HL-60 (cell line): ENCODE measurements around the gene NPHS2.

Experiments used
- DNase-seq, 2 experiments: peaks; one replicate each; pipeline ENCODE4 v3.0.0-alpha.2; 2010 to 2020; ENCODE audit warnings: low read depth in 1 of 2, low spot score in 1 of 2
- H3K27ac ChIP-seq: fragments of 250-450 bp; sonication (Bioruptor Pico); replicated peaks from 2 replicates; pipeline ENCODE4 v1.5.1; 2020; ENCODE audit warnings: mild to moderate bottlenecking, moderate library complexity
- H3K27me3 ChIP-seq: fragments of 250-450 bp; sonication (Bioruptor Pico); 2 replicates; pipeline ENCODE4 v1.5.1; 2021; ENCODE audit warnings: mild to moderate bottlenecking, moderate library complexity; ENCODE audit not compliant: insufficient read depth, poor library complexity, severe bottlenecking
- H3K4me3 ChIP-seq: replicated peaks from 2 replicates; pipeline ENCODE4 v1.5.1; 2011; ENCODE audit warnings: mild to moderate bottlenecking, control low read depth, low read length; ENCODE audit not compliant: insufficient read depth
- GABPA ChIP-seq: IDR thresholded peaks from 2 replicates; pipeline ENCODE4 v1.6.1; 2012; ENCODE audit warnings: low read depth
- POLR2AphosphoS5 ChIP-seq: IDR thresholded peaks from 2 replicates; pipeline ENCODE4 v1.6.1; 2012; ENCODE audit warnings: low read depth
- SPI1 ChIP-seq: IDR thresholded peaks from 2 replicates; pipeline ENCODE4 v1.6.1; 2012; ENCODE audit warnings: low read depth, mild to moderate bottlenecking, borderline replicate concordance
- TF ChIP-seq, protein P1 (sequence below): IDR thresholded peaks from one replicate; pipeline ENCODE4 v1.5.1; 2011; ENCODE audit warnings: low read length, control low read depth, inconsistent platforms; ENCODE audit not compliant: insufficient read depth
- TF ChIP-seq, protein P2 (sequence below): IDR thresholded peaks from 2 replicates; pipeline ENCODE4 v1.6.1; 2012; ENCODE audit warnings: low read depth; ENCODE audit not compliant: insufficient replicate concordance

The NPHS2 gene

DNA sequence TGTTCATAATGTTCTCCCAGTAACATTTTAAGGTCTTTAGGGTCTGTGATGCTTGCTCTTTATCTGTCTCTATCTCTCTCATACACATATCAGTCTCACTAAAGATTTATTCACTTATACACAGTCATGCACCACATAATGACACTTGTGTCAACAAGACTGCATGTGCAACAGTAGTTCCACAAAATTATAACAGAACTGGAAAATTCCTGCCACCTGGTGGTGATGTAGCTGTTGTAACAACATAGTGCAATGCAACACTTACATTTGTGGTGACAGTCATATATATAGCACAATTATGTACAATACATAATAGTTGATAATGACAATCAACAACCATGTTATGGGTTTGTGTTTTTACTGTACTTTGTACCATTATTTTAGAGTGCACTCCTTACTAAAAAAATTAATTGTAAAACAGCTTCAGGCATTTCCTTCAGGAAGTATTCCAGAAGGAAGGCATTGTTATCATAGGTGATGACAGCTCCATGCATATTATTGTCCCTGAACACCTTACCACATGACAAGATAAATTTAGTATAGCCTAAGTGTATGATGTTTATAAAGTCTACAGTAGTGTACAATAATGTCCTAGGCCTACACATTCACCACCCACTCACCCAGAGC is 24.0 kb upstream of the NPHS2 start:
- Histone ChIP-seq H3K27me3 (peaks cover 7% of the 10 kb centered on the region), H3K4me3 (no peak overlapping the region), H3K27ac (no peak overlapping the region)
- TF ChIP-seq, protein P1, sequence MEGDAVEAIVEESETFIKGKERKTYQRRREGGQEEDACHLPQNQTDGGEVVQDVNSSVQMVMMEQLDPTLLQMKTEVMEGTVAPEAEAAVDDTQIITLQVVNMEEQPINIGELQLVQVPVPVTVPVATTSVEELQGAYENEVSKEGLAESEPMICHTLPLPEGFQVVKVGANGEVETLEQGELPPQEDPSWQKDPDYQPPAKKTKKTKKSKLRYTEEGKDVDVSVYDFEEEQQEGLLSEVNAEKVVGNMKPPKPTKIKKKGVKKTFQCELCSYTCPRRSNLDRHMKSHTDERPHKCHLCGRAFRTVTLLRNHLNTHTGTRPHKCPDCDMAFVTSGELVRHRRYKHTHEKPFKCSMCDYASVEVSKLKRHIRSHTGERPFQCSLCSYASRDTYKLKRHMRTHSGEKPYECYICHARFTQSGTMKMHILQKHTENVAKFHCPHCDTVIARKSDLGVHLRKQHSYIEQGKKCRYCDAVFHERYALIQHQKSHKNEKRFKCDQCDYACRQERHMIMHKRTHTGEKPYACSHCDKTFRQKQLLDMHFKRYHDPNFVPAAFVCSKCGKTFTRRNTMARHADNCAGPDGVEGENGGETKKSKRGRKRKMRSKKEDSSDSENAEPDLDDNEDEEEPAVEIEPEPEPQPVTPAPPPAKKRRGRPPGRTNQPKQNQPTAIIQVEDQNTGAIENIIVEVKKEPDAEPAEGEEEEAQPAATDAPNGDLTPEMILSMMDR, result peak; percentile 21
- no peak for TF ChIP-seq POLR2AphosphoS5
- DNase-seq, result peak; percentile 36 to 37

DNA sequence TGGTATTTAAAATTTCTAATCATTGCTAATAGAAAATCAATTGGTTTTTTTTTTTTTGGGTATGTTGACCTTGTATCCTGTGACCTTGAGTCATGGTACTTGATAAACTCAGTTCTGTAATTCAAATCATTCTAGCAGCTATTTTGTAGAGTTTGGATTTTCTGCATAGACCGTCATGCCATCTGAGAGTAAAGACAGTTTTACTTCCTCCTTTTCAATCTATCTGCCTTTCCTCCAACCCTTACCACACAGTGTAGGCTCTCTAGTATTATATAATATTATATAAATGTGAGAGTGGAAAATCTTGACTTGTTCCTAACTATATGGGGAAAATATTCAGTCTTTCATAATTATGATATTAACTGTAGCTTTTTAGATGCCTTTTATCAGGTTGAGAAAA is 22.9 kb upstream of the NPHS2 start:
- Histone ChIP-seq H3K4me3 (no peak overlapping the region), H3K27ac (no peak overlapping the region), H3K27me3 (peaks cover 7% of the 10 kb centered on the region)
- no peak for TF ChIP-seq GABPA
- TF ChIP-seq POLR2AphosphoS5, result no peak
- DNase-seq, result no peak

DNA sequence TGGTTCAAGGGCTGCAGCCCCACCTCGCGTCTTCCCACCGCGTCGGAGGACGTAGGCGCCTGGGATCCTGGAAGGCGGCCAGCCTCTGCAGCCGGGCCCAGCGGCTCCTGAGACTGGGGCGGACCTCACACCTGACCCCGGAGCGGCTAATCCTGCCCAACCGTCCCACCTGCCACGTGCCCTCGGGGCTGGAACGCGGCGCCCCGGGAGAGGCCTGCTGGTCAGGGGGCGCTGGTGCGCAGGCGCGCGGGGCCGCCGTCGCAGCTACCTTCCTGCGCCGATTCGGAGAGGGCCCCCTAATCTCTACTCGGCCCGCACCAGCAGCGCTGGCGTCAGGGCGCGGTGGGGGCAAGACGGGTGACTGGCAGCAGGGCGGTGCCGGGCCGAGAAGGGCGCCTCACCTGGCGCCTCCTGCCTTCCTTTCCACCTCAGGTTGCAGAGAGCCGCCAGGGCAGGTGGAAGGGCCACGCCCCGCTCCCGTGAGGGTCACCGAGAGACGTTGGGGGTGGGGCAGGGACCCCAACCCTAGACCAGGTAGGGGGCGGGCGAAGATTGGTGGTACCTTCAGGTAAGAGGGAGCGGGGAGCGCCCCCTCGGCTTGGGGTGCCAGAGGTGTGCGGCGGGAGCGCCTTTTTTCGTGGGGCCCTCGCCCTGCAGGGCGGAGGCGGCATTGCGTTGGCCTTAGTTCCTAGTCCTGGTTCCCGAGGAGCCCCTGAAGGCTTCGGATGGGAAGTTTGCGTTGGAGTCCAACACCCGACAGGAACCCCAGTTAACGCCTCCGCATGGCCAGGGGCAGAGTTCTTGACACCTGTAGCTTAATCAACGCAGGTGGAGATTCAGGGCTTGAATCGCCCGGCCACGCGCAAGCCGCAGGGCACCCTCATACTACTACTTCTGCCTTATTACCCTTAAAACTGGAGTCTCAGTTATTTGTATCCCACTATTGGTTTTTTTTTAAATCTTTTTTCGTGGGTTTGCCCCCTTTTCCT is 16.1 kb upstream of the NPHS2 start, which contains the start of gene TDRD5:
TDRD5 (plus strand) TSS at position 241 of the 989 bp plus-strand sequence. CDS start 784 bp downstream, outside the sequence.
- H3K27ac ChIP-seq, result no peak within 1 kb of the TSS
- TF ChIP-seq, protein P2, sequence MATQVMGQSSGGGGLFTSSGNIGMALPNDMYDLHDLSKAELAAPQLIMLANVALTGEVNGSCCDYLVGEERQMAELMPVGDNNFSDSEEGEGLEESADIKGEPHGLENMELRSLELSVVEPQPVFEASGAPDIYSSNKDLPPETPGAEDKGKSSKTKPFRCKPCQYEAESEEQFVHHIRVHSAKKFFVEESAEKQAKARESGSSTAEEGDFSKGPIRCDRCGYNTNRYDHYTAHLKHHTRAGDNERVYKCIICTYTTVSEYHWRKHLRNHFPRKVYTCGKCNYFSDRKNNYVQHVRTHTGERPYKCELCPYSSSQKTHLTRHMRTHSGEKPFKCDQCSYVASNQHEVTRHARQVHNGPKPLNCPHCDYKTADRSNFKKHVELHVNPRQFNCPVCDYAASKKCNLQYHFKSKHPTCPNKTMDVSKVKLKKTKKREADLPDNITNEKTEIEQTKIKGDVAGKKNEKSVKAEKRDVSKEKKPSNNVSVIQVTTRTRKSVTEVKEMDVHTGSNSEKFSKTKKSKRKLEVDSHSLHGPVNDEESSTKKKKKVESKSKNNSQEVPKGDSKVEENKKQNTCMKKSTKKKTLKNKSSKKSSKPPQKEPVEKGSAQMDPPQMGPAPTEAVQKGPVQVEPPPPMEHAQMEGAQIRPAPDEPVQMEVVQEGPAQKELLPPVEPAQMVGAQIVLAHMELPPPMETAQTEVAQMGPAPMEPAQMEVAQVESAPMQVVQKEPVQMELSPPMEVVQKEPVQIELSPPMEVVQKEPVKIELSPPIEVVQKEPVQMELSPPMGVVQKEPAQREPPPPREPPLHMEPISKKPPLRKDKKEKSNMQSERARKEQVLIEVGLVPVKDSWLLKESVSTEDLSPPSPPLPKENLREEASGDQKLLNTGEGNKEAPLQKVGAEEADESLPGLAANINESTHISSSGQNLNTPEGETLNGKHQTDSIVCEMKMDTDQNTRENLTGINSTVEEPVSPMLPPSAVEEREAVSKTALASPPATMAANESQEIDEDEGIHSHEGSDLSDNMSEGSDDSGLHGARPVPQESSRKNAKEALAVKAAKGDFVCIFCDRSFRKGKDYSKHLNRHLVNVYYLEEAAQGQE, result no peak
- no peak for TF ChIP-seq POLR2AphosphoS5
- TF ChIP-seq, protein P1, result no peak
- TF ChIP-seq GABPA, result no peak
- no peak for TF ChIP-seq SPI1
- no peak for DNase-seq
- no peak within 1 kb of the TSS for H3K4me3 ChIP-seq
- H3K27me3 ChIP-seq, result peaks cover 23% of the 10 kb centered on the region

DNA sequence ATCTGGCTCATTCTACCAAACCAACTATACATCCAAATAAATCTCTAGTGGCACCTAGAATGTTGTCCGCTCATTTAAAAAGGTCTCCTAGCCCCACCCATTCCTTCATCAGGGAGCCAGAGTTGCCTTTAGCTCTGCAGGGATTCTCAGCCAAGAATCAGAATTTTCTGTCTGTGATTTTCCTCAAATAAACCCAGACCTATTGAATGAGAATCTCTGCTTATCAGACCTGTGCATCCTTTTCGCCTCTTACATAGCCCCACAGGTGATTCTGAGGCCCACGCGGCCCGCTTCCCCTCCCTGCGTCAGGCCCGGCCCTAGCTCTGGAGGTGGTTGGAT is 15.5 kb upstream of the NPHS2 start:
- peaks cover 27% of the 10 kb centered on the region for H3K27me3 ChIP-seq
- H3K4me3 ChIP-seq, result no peak overlapping the region
- TF ChIP-seq, protein P2, result no peak
- TF ChIP-seq POLR2AphosphoS5 (no peak), GABPA (no peak), SPI1 (no peak)
- TF ChIP-seq, protein P1, result no peak
- no peak overlapping the region for H3K27ac ChIP-seq
- DNase-seq, result no peak
